C4-2B (cell line): ENCODE measurements around the gene LAMB1.

Source experiments
- ZFX ChIP-seq: fragments of 450-650 bp; IDR thresholded peaks from 2 replicates; pipeline ENCODE4 v1.6.1; 2017
- TF ChIP-seq, protein P1 (sequence below): fragments of 450-650 bp; conservative IDR thresholded peaks from 2 replicates; pipeline ENCODE4 v1.5.1; 2017; ENCODE audit warnings: mild to moderate bottlenecking

DNA sequence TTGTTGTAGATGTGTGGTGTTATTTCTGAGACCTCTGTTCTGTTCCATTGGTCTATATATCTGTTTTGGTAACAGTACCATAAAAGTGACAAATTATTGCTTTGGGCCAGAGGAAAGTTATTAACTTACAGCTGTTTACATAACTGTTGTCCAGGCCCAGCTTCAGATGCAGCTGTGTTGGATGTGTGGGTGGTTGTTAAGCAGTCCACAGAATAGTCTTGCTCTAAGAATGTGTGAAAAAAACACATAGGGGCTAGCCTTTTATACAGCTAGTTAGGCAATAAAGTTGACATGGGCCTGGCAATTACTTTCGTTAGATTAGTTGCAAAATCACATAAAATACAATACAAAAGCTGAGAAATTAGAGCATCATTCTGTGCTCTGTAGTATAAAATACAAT is 80.1 kb downstream of the LAMB1 start:
- TF ChIP-seq, protein P1, sequence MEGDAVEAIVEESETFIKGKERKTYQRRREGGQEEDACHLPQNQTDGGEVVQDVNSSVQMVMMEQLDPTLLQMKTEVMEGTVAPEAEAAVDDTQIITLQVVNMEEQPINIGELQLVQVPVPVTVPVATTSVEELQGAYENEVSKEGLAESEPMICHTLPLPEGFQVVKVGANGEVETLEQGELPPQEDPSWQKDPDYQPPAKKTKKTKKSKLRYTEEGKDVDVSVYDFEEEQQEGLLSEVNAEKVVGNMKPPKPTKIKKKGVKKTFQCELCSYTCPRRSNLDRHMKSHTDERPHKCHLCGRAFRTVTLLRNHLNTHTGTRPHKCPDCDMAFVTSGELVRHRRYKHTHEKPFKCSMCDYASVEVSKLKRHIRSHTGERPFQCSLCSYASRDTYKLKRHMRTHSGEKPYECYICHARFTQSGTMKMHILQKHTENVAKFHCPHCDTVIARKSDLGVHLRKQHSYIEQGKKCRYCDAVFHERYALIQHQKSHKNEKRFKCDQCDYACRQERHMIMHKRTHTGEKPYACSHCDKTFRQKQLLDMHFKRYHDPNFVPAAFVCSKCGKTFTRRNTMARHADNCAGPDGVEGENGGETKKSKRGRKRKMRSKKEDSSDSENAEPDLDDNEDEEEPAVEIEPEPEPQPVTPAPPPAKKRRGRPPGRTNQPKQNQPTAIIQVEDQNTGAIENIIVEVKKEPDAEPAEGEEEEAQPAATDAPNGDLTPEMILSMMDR = no peak
- TF ChIP-seq ZFX = no peak
